GM12875 (cell line): ENCODE data around the gene FAM107B.

ENCODE experiments used
- H3K4me3 ChIP-seq: one replicate; pipeline ENCODE4 v1.5.1; 2011; ENCODE audit warnings: low read depth, low read length, control low read depth
- TF ChIP-seq, protein P1 (sequence below): IDR thresholded peaks from 2 replicates; pipeline ENCODE4 v1.5.1; 2011; ENCODE audit warnings: low read depth, mild to moderate bottlenecking, control low read depth, inconsistent platforms, low read length, moderate library complexity, borderline replicate concordance; ENCODE audit not compliant: insufficient read depth

Gene FAM107B

DNA sequence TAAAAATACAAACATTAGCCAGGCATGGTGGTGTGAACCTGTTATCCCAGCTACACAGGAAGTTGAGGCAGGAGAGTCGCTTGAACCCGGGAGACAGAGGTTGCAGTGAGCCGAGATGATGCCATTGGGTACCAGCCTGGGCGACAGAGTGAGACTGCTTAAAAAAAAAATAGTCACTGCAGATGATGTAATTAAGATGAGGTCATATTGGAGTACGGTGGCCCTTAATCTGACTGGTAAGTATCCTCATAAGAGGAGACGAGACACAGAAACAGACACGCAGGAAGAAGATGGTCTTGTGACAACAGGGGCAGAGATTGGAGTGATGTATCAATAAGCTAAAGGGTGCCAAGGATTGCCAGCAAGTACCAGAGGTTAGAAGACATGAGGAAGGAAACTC is 156.0 kb downstream of the FAM107B start:
- TF ChIP-seq, protein P1, sequence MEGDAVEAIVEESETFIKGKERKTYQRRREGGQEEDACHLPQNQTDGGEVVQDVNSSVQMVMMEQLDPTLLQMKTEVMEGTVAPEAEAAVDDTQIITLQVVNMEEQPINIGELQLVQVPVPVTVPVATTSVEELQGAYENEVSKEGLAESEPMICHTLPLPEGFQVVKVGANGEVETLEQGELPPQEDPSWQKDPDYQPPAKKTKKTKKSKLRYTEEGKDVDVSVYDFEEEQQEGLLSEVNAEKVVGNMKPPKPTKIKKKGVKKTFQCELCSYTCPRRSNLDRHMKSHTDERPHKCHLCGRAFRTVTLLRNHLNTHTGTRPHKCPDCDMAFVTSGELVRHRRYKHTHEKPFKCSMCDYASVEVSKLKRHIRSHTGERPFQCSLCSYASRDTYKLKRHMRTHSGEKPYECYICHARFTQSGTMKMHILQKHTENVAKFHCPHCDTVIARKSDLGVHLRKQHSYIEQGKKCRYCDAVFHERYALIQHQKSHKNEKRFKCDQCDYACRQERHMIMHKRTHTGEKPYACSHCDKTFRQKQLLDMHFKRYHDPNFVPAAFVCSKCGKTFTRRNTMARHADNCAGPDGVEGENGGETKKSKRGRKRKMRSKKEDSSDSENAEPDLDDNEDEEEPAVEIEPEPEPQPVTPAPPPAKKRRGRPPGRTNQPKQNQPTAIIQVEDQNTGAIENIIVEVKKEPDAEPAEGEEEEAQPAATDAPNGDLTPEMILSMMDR: no peak
- H3K4me3 ChIP-seq: no peak overlapping the region

DNA sequence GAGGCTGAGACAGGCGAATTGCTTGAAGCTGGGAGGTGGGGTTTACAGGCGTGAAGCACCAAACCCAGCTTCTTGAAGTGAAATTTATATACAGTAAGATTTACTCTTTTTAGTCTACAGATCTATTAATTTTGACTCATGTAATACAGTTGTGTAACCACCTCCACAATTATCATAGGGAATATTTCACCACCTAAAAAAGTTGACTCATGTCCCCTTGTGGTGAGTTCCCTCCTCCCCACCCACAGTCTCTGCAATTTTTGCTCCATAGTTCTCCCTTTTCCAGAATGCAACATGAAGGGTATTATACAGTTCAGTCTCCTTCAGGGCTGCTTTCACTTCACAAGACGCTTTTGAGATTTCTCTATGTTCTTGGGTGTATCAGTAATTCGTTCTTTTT is 156.8 kb downstream of the FAM107B start:
- TF ChIP-seq, protein P1: no peak
- H3K4me3 ChIP-seq: no peak overlapping the region

DNA sequence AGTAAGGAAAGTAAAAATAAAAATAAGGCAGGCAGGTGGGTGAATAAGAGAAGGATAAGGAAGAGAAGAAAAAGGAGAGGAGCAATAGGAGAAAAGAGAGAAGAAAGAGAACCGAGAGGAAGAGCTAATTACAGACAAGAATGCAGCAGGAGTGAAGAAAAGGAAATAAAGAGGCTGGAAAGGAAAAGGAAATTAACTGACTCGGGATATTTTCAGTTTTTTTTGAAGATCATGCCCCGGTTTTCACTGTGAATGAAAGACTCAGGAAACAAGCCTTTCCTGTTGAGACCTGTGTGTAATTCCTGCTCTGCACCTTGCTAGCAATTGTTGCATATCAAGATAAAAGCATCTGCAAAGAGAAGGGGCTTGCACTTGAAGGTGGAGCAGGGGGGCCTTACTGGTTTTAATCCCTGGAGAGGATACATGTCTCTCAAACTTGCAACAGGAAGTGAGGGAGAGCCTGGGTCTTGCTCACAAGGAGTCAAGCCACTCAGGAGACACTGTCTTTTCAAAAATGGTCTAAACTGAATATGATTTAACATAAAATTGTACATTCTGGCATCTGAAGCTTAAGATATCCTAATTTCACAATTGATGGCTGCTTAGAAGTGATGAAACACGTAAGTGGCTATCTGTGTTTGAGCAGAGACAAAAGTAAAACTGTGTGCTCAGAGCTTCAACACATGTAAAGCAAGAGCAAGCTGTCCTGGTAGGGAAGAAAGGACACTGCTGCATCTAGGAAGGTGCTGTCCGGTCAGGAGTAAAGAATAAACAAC is 157.6 kb downstream of the FAM107B start:
- TF ChIP-seq, protein P1: no peak
- H3K4me3 ChIP-seq: no peak overlapping the region

DNA sequence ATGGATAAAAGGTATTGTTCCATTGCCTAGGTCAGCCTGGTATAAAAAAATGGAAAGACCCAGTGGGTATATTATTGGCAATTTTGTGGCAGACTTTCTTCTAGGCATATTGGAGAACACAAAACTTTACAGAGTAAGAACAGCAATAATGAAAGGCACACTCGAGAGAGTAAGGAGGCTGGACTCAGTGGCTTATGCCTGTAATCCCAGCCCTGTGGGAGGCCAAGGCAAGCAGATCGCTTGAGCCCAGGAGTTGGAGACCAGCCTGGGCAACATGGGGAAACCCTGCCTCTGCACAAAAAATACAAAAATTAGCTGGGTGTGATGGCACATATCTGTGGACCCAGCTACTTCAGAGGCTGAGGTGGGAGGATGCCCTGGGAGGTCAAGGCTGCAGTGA is 158.2 kb downstream of the FAM107B start:
- TF ChIP-seq, protein P1: no peak
- H3K4me3 ChIP-seq: no peak overlapping the region

DNA sequence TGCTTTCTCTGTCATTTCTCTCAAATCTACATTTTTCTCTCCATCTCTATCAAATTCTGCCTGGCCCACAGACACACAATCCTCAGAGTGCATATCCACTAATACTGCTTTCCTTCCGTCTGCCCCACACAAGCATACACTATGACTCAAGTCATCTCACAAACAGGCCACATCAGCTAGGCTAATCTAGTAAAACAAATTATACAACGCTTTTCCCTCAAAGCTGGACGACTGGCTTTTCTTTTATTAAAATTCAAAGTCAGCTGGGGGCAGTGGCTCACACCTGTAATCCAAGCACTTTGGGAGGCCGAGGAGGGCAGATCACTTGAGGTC is 161.1 kb downstream of the FAM107B start:
- TF ChIP-seq, protein P1: no peak
- H3K4me3 ChIP-seq: no peak overlapping the region

DNA sequence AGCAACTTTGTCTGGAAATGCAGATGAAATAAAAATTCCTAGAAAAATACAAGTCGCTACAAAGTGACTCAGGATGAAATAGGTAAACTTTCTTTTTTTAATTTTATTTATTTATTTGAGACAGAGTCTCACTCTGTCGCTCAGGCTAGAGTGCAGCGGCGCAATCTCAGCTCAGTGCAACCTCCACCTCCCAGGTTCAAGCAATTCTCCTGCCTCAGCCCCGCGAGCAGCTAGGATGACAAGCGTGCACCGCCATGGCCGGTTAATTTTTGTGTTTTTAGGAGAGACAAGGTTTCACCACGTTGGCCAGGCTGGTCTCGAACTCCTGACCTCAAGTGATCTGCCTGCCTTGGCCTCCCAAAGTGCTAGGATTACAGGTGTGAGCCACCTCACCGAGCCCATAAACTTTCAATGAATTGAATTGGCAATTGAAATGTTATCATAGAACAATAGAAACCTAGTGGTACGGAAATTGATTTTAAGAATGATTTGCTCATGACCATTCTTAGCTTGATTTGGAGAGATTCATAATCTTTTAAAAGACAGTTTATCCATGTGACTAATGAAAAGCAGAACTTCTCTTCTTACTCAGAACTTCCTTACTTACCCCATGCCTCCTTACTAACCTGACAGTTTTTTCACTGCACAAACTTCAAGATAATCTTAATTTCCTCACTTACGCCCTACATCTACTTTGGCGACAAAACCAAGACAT is 161.7 kb downstream of the FAM107B start:
- no peak overlapping the region for H3K4me3 ChIP-seq
- TF ChIP-seq, protein P1: no peak

DNA sequence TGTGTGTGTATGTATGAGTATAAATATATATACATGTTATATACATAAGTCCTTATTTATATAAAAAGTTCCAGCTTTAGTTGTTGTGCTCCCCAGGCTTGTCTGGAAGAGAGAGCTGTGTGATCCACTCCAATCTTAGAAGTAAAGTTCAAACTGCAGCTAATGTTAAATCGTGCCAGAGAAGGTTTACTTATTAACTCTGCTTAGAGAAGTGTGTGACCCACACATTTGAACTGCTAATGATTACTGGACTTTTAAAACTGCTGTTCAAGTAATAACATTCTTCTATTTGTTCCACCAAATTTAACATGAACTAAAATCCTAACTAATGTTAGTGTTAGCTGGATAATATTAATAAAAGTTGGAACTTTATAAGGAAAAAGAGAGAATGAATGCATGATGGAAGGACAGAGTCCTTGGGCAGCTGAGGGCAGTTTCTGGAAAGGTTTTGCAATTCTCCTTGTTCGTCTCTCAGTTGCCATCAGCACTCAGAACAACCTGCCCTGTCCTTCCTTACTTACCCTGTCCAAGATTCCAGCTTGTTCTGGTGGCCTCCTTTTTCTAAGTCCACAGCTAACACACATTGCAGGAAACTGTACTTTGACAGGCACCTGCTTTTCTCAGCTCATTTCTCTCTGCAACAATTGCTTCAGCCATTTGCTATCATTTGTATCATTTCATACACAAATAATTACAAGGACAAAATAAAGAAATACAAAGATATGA is 162.6 kb downstream of the FAM107B start:
- no peak overlapping the region for H3K4me3 ChIP-seq

More for the DNA sequence above, 162.6 kb downstream of the FAM107B start:
- TF ChIP-seq, protein P1: no peak
